Esophagus (tissue), 2 donors: ENCODE results near the gene TSPO. TPM values are rescaled to one million over a fixed set of nuclear protein-coding genes. Genes with fewer than 3 reads are reported as not detected.

Source experiments
- H3K27ac ChIP-seq, 2 donors: one replicate each; pipeline ENCODE4 v1.5.1; 2013; ENCODE audit warnings: low read depth in 2 of 2, mild to moderate bottlenecking in 2 of 2, inconsistent platforms in 1 of 2, low read length in 1 of 2, moderate library complexity in 1 of 2
- H3K27me3 ChIP-seq, 2 donors: one replicate each; pipeline ENCODE4 v1.6.1; 2013; ENCODE audit warnings: low read length in 2 of 2, control low read depth in 1 of 2, mild to moderate bottlenecking in 1 of 2; ENCODE audit not compliant: insufficient read depth in 2 of 2, control insufficient read depth in 1 of 2
- H3K36me3 ChIP-seq, 2 donors: one replicate each; pipeline ENCODE4 v1.6.1; 2013; ENCODE audit warnings: low read length in 1 of 2; ENCODE audit not compliant: control insufficient read depth in 2 of 2, insufficient read depth in 2 of 2
- H3K4me1 ChIP-seq, 2 donors: one replicate each; pipeline ENCODE4 v1.6.1; 2013; ENCODE audit warnings: low read length in 1 of 2; ENCODE audit not compliant: control insufficient read depth in 2 of 2, insufficient read depth in 2 of 2
- H3K4me3 ChIP-seq, 2 donors: one replicate each; pipeline ENCODE4 v1.5.1; 2013; ENCODE audit warnings: low read length in 2 of 2, mild to moderate bottlenecking in 2 of 2, low read depth in 1 of 2, moderate library complexity in 1 of 2
- H3K9me3 ChIP-seq, 2 donors: one replicate each; pipeline ENCODE4 v1.6.1; 2013; ENCODE audit warnings: mild to moderate bottlenecking in 2 of 2, low read depth in 1 of 2, low read length in 1 of 2, moderate library complexity in 1 of 2; ENCODE audit not compliant: control insufficient read depth in 2 of 2, insufficient read depth in 1 of 2
- WGBS, 2 donors: extraction: QIAGEN DNeasy Blood & Tissue Kit; methylation state at CpG; one replicate each; pipeline ENCODE4 v1.1.7; 2013; 5-methylcytosine and 5-hydroxymethylcytosine counted together
- polyA plus RNA-seq, 2 donors: library from polyadenylated mRNA; stranded (reverse); fragments of 200-250 nt; gene quantifications; one replicate each; pipeline ENCODE4 v1.2.3, GENCODE V29; 2013
- donor health status: healthy with polysubstance abuse.
- donor health status: Bipolar disorder and iron deficiency.

TSPO gene
- polyA plus RNA-seq, 2 donors: 660 to 791 TPM

GRCh38 chr22:43209523-43209890, 58.1 kb downstream of the TSPO start:
- 89 to 94% methylated on average over 15 of the region's 15 CpGs for whole genome bisulfite sequencing, 2 donors
- H3K4me3 ChIP-seq: no peak overlapping the region
- no peaks in the 10 kb centered on the region for H3K27me3 ChIP-seq

GRCh38 chr22:43209971-43210370, 58.6 kb downstream of the TSPO start:
- WGBS, 2 donors: 87 to 89% methylated on average over 21 to 22 of the region's 22 CpGs
- H3K36me3 ChIP-seq: no peaks in the 10 kb centered on the region
- no peak overlapping the region for H3K4me3 ChIP-seq
- H3K9me3 ChIP-seq: no peaks in the 10 kb centered on the region
- H3K4me1 ChIP-seq: no peaks in the 10 kb centered on the region
- H3K27me3 ChIP-seq: no peaks in the 10 kb centered on the region
- H3K27ac ChIP-seq: no peak overlapping the region

More at GRCh38 chr22:43209523-43209890, 58.1 kb downstream of the TSPO start:
- Histone ChIP-seq H3K4me1 (no peaks in the 10 kb centered on the region), H3K9me3 (no peaks in the 10 kb centered on the region), H3K27ac (no peak overlapping the region), H3K36me3 (no peaks in the 10 kb centered on the region)

GRCh38 chr22:43210631-43211515, 59.5 kb downstream of the TSPO start:
- no peak overlapping the region for H3K4me3 ChIP-seq
- no peaks in the 10 kb centered on the region for H3K9me3 ChIP-seq
- H3K27ac ChIP-seq: no peak overlapping the region
- H3K4me1 ChIP-seq: no peaks in the 10 kb centered on the region
- H3K27me3 ChIP-seq: no peaks in the 10 kb centered on the region
- WGBS, 2 donors: 86 to 87% methylated on average over 34 of the region's 34 CpGs
- H3K36me3 ChIP-seq: no peaks in the 10 kb centered on the region

- 80 to 88% methylated on average over 13 of the region's 13 CpGs for WGBS, 2 donors
- Histone ChIP-seq H3K27ac (no peak overlapping the region), H3K36me3 (no peaks in the 10 kb centered on the region), H3K4me1 (no peaks in the 10 kb centered on the region), H3K9me3 (no peaks in the 10 kb centered on the region), H3K27me3 (no peaks in the 10 kb centered on the region), H3K4me3 (no peak overlapping the region)
Measured at GRCh38 chr22:43211941-43212433, 60.6 kb downstream of the TSPO start.

GRCh38 chr22:43212434-43212952, 61.1 kb downstream of the TSPO start:
- Histone ChIP-seq H3K4me1 (no peaks in the 10 kb centered on the region), H3K9me3 (no peaks in the 10 kb centered on the region), H3K27me3 (no peaks in the 10 kb centered on the region), H3K36me3 (no peaks in the 10 kb centered on the region), H3K4me3 (no peak overlapping the region), H3K27ac (no peak overlapping the region)
- 86 to 87% methylated on average over 22 to 23 of the region's 23 CpGs for WGBS, 2 donors

Other genes with a start within 250 kb of the TSPO start
- 10 to 100 TPM; 17.1 to 20.3 TPM for gene PACSIN2, start 136.4 kb upstream of the TSPO start, polyA plus RNA-seq
- 1 to 10 TPM; 2.2 to 2.4 TPM for gene TTLL1, start 62.2 kb upstream of the TSPO start, polyA plus RNA-seq
- gene BIK, start 40.8 kb upstream of the TSPO start, polyA plus RNA-seq: 10 to 100 TPM; 11.4 to 18.5 TPM
- gene MCAT, start 8.2 kb upstream of the TSPO start, polyA plus RNA-seq: 10 to 100 TPM; 10.2 to 16.6 TPM
- gene TTLL12, start 35.6 kb downstream of the TSPO start, polyA plus RNA-seq: 10 to 100 TPM; 79.5 to 96.4 TPM
- 1 to 10 TPM; 2.2 to 2.4 TPM for gene SCUBE1, start 191.8 kb downstream of the TSPO start, polyA plus RNA-seq